NCI-H1092 treated with DMSO at 0.1 percent for 48 hours (cell line): ENCODE measurements around the gene CADM1.

ENCODE experiments used
- DNase-seq: peaks from one replicate; lab custom pipeline; 2025; lab: John Stamatoyannopoulos, UW

The CADM1 gene

GRCh38 chr11:115398333-115399080, 105.7 kb downstream of the CADM1 start:
- no peak for DNase-seq

GRCh38 chr11:115396533-115396932, 107.7 kb downstream of the CADM1 start:
- no peak for DNase-seq

DNA sequence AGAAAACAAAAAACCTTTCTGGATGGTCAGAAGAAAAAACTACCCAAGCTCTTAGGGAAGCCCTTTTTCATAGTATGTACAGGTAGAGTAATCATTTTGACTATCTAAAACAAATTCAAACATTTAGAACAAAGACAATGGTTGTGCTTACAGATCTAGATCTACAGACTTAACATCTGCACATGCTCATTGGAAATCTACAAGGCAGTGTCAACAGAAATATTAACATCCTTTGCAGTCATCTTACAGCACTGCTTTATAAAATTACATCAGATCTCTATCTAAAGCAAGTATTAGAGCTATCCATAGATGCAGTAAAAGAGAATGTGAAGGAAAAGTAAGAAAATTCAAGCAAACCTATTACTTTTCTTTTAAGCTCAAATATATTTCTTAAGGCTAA, 110.3 kb downstream of the CADM1 start:
- no peak for DNase-seq

GRCh38 chr11:115391598-115391997, 112.6 kb downstream of the CADM1 start:
- peak; percentile 25 for DNase-seq

DNA sequence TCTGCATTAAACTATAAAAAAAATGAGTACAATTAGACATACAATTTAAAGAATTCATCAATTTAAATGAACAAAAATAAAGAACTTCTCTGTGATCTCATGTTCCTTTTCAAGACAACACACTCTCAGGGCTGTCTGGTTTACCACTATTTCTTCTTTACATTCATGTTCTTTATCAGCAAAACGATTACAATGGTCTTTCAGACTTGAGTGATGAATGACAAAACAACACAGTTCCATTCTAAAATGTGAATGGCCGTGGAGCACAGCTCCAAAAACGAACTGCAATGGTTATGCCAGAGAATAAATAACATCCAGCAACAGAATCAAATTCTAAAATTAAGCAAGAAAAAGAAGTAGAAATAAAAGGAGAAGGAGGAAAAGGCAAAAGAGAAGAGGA, 113.1 kb downstream of the CADM1 start:
- DNase-seq = no peak

- no peak for DNase-seq
Observed at GRCh38 chr11:115390441-115390840, 113.8 kb downstream of the CADM1 start.

DNA sequence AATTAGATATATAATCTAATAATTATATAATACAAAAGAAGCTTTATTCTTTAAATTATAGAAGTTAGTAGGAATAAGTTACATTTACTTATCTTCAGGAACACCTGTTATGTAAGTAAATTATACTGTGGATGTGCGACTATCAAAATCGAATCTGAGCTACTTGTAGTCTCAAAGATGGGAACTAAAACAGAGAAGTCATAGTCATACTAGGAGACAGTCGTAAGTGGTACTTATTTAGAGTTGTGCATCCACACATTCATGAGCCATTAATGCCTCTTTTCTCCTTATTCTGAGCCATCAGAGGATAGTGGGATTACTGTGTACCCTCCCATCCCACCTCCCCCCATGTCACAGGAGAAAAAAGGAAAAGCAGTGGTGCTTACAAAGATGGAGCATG, 114.4 kb downstream of the CADM1 start:
- DNase-seq = no peak

- no peak for DNase-seq
Observed at GRCh38 chr11:115385226-115385625, 119.0 kb downstream of the CADM1 start.

DNA sequence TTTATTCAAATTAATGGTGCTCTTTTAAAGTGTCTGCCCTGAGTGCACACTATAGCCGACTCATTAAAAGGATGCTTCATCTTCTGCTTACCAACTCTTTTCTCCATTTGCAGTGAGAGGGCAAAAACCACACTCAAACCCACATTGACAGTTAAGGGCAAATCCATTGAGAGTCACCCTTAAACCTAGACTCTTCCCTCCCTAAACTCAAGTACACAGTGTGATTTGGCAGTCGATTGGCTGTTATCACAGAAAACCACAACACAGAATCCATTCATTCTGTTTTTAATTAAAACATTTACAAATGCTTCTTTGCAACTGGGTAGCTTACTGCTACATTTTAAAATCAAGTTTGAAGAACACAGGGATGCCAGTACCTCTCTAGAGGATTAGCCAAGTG, 120.0 kb downstream of the CADM1 start:
- no peak for DNase-seq

DNA sequence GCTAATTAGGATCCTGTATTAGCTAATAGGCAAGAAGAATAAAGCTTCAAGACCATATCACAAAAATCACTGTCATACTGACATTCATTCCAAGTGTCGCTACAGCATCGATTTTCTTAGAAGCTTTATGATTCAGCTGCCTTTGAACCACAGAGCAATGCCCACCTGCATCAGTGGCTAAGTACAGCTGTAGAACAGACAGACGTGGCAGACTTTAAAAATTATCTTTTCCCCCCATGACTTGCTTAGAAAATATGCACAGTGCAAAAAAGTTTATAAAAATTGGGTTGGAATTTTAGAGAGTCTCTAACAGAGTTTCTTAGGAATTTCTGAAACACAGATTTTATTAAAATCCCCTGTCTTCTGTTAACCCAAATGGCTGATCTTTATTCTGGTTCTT, 120.8 kb downstream of the CADM1 start:
- DNase-seq = no peak

DNA sequence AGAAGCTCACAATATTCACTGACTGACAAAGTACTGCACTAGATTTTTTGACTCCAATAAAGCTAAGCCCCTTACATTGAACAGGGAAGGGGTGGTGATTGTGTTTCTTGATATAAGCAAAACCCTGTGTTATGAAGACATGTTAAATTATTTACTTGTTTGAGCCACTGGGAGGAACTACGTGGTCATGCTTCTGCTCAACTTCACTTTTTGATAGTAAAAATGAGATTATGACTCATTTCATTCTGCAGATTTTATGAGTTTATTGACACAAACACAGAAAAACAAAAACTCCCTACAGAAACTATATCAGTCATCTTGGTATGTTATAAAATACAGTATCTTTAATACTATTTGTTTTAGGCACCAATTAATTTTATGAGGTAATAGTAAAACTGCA, 124.7 kb downstream of the CADM1 start:
- no peak for DNase-seq

GRCh38 chr11:115378557-115378956, 125.7 kb downstream of the CADM1 start:
- no peak for DNase-seq

- no peak for DNase-seq
Observed at GRCh38 chr11:115377882-115378296, 126.3 kb downstream of the CADM1 start.

DNA sequence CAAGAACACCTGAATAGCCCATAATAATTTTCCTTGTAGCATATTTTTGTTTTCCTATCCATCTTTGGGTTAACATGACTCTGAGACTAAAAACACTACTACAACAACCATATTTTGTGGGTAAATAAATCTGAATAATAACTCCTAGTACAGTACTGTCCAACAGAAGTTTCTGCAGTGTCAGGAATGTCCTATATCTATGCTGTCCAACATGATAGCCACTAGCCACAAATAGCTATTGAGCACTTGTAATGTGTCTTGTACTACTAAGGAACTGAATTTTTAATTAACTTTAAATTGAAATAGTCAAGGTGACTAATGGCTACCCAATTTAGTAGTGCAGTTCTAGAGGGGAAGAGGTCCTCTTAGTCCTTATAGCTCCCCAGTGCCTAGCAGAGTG, 135.6 kb downstream of the CADM1 start:
- DNase-seq = no peak

- DNase-seq = no peak
Observed at GRCh38 chr11:115366826-115367225, 137.4 kb downstream of the CADM1 start.

DNA sequence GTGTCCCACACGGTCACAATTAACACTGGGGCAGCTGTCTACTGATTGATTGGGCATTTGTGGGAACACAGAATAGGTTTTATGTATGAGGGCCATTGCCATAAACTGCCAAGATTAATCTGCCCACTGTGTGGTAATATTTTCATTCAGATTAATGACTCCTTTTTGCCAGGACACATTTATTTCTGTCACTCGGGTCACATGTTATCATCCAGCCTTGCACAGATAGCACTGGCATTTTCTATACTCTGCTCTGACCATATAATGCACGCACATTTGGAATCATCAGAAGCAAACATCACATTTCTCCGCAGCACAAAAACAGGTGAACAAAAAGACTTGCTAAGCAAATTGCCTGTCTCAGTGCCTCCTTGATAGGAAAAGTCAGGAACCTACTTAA, 138.3 kb downstream of the CADM1 start:
- no peak for DNase-seq

DNA sequence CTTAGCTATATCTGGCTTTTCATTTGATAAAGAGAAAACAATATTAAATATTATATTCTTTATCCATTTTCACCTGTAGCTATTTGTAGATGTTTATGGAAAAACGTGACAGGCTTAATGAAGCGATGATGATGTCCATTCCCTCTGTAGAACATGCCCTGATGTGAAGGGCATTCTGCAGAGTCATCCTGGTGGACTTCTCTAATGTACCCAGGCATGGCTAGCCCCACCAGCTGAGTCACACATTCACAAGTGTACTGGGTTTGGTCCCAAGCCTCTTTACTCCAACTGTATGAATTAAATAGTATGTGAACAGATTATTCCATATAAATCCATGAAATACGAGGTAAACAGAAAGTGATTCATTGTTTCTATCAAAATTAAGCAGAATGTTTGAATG, 139.3 kb downstream of the CADM1 start:
- no peak for DNase-seq

DNA sequence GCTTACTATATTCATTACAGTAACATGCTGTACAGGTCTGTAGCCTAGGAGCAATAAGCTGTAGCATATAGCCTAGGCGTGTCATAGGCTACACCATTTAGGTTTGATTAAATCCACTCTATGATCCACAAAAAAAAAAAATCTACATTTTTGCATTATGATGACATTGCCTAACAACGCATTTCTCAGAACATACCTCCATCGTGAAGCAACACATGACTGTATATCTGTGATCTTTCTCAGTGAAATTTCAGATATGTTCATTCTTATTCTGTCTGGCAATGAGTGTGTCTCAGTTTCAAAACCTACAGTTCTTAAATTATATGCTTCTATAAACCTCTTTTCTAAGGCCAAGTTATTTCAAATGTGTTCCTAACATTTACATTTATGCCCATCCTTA, 140.3 kb downstream of the CADM1 start:
- DNase-seq = no peak

DNA sequence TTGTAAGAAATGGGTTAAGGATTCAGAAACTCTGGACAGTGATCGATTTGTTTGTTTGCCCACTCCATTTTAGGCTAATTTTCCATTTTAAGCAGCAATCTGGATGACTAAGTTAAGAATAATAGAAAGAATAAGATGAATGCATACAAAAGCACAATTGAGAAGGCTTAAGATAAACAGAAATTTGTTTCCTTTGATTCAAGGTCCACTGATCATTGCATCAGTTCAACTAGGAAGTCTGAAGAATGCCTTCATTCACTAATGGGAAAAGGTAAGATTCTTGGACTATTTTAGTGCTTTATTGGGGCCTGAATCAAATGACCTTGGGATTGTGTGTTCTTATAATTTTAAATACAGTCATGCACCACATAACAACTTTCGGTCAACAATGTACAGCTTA, 140.8 kb downstream of the CADM1 start:
- DNase-seq = no peak

GRCh38 chr11:115362997-115363396, 141.2 kb downstream of the CADM1 start:
- DNase-seq = no peak

DNA sequence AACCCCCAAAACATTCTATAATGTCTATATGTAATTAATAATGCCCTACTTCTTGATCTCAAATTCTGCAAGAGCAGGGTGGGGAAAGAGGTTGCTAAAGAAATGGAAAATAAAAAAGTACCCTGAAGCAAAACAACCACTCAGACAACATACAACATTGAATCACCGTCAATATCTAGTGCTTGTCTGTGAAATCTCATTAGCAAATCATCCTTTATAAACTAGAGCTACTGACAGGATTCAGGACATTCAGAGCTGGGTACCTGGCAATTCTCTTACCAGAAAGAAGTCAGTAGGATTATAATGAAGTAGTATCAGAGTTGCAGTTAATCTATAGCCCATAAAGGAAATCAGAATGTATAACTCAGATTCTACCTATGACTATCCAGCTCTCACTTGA, 143.2 kb downstream of the CADM1 start:
- no peak for DNase-seq

DNA sequence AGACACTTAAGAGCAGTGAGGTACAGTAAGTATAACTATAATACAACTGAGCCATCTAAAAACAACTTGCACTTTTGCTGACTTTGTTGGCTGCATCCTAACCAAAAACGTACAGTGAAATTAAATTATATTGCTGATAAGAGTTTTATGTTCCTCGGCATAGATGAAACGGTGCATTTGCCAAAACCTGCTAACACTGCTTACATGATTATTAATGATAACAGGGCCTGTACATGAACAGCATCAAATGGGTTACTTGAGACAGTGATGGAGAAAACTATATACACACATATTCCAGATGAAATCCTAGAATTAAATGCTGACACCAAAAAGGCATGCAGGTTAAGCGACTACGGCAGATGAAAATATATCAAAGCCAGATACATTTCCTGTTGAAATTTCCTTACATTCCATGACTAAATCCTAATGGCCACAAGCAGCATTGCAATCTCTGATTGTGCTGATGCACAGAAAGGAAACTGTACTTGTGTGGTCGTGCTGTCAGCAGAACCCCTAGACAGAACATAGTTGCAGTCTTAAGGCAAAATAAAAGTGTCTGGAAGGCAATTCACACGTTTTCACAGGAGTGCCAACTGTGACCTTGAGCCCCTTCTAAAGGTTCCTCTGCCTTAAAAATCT, 143.9 kb downstream of the CADM1 start:
- DNase-seq = no peak

DNA sequence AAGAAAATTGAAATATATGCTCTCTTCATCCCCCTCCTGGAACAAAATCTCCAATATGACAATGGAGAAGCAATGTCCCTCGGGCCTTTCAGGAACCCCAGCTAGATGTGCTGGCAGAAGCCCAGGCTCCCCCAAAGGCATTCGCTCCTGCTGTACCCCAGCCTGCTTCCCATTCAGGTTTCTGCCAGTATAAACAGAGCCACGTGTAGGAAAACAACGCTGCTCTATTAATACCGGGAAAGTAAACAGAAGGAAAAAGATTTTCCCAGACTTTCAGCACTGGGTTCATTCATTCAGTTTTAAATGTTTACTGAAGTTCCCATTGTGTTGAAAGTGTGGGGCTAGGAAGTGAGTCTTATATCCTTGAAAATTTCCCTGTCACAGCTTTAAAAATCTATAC, 147.1 kb downstream of the CADM1 start:
- DNase-seq = no peak
